HG03571 (cell line): ENCODE data around the gene CCS.
"Not testable (repeated sequence)": the region's sequence is repeated elsewhere in the genome, so short reads cannot be mapped to it uniquely, and the experiment has no call there.

Experiments
- ATAC-seq: cut with Tn5 transposase; IDR thresholded peaks from one replicate; pipeline ENCODE4 v1.9.1; 2021; ENCODE audit not compliant: unreplicated experiment

Gene CCS

GRCh38 chr11:66625041-66625751, 32.2 kb downstream of the CCS start:
- no peak for ATAC-seq

GRCh38 chr11:66625752-66626149, 32.8 kb downstream of the CCS start:
- no peak for ATAC-seq

- no peak for ATAC-seq
Observed at GRCh38 chr11:66626382-66626781, 33.4 kb downstream of the CCS start.

GRCh38 chr11:66626926-66627325, 33.9 kb downstream of the CCS start:
- ATAC-seq = no peak

- no peak for ATAC-seq
Observed at GRCh38 chr11:66628061-66628603, 35.1 kb downstream of the CCS start.

GRCh38 chr11:66629356-66629755, 36.4 kb downstream of the CCS start:
- no peak for ATAC-seq

- ATAC-seq = no peak
Observed at GRCh38 chr11:66631883-66632282, 38.9 kb downstream of the CCS start.

- no peak for ATAC-seq
Observed at GRCh38 chr11:66632952-66633351, 40.0 kb downstream of the CCS start.

GRCh38 chr11:66636411-66636810, 43.4 kb downstream of the CCS start:
- ATAC-seq = no peak

- ATAC-seq = no peak
Observed at GRCh38 chr11:66637557-66638176, 44.7 kb downstream of the CCS start.

- peak; percentile 84 for ATAC-seq
Observed at GRCh38 chr11:66638177-66639065, 45.4 kb downstream of the CCS start, which contains the start of gene RBM4. RBM4 (plus strand) TSS chr11:66638703; CDS start chr11:66639712, 1,009 bp downstream.

- ATAC-seq = no peak
Observed at GRCh38 chr11:66639066-66639813, 46.3 kb downstream of the CCS start.

GRCh38 chr11:66639814-66640340, 46.9 kb downstream of the CCS start:
- not testable (repeated sequence) for ATAC-seq

GRCh38 chr11:66641834-66642233, 48.8 kb downstream of the CCS start:
- ATAC-seq = no peak

- ATAC-seq = no peak
Observed at GRCh38 chr11:66643745-66644437, 50.9 kb downstream of the CCS start.

- no peak for ATAC-seq
Observed at GRCh38 chr11:66646828-66647227, 53.8 kb downstream of the CCS start.

- no peak for ATAC-seq
Observed at GRCh38 chr11:66649903-66650302, 56.9 kb downstream of the CCS start.

- ATAC-seq = no peak
Observed at GRCh38 chr11:66651016-66651415, 58.0 kb downstream of the CCS start.

- ATAC-seq = no peak
Observed at GRCh38 chr11:66652651-66653050, 59.7 kb downstream of the CCS start.

- ATAC-seq = no peak
Observed at GRCh38 chr11:66653123-66653522, 60.1 kb downstream of the CCS start.
